AG08395 (cell line): ENCODE data around the gene TXNDC15.
"Not testable (repeated sequence)": the region's sequence is repeated elsewhere in the genome, so short reads cannot be mapped to it uniquely, and the experiment has no call there.

Experiments
- DNase-seq: peaks from one replicate; pipeline ENCODE4 v3.0.0; 2012; ENCODE audit warnings: mixed read lengths, low spot score

Gene TXNDC15

DNA sequence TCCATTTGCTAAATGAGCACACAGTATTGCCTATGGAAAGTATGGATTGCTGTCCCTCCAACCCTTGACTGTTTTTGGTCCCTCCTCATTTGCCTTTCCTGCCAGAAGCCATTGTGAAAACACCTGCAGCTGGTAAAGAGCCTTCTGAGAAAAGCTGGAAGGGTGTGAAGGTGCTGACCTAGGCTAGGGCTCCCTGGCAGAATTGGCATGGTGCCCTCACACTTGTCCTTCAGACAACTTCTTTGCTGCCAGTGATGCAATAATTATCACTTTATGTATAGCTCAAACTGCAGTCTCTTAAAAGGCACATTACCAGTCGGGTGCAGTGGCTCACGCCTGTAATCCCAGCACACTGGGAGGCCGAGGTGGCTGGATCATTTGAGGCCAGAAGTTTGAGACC lies 4.2 kb downstream of the TXNDC15 start:
- DNase-seq = no peak

DNA sequence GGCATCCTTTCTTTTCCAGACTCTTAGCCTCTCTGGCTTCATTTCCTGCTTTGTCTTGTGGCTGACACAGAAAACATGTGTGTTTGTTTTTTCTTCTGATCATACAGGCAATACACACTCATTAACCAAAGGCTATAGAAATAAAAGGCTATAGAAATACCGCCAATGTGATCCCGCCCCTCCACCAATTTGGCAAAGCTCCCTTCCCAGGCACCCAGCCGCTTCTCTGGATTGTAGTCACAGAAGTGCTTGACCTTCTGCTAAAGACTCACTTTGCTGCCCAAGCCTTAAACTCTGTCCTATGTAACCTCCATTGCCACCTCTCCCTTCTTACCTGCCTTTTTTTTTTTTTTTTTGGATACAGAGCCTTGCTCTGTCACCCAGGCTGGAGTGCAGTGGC lies 5.3 kb downstream of the TXNDC15 start:
- DNase-seq = no peak

DNA sequence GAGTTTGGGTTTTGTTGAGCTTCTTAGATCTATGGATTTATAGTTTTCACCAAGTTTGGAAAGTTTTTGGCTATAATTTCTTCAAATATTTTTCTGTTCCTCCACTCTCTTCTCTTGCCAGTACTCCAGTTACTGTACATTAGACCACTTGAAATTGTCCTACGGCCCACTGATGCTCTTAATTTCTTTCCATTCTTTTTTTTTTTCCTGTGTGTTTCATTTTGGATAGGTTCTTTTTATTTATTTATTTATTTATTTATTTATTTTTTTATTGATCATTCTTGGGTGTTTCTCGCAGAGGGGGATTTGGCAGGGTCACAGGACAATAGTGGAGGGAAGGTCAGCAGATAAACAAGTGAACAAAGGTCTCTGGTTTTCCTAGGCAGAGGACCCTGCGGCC lies 6.8 kb downstream of the TXNDC15 start:
- not testable (repeated sequence) for DNase-seq

DNA sequence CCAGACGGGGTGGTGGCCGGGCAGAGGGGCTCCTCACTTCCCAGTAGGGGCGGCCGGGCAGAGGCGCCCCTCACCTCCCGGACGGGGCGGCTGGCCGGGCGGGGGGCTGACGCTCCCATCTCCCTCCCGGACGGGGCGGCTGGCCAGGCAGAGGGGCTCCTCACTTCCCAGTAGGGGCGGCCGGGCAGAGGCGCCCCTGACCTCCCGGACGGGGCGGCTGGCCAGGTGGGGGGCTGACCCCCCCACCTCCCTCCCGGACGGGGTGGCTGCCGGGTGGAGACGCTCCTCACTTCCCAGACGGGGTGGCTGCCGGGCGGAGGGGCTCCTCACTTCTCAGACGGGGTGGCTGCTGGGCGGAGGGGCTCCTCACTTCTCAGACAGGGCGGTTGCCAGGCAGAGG lies 7.5 kb downstream of the TXNDC15 start:
- DNase-seq = not testable (repeated sequence)

DNA sequence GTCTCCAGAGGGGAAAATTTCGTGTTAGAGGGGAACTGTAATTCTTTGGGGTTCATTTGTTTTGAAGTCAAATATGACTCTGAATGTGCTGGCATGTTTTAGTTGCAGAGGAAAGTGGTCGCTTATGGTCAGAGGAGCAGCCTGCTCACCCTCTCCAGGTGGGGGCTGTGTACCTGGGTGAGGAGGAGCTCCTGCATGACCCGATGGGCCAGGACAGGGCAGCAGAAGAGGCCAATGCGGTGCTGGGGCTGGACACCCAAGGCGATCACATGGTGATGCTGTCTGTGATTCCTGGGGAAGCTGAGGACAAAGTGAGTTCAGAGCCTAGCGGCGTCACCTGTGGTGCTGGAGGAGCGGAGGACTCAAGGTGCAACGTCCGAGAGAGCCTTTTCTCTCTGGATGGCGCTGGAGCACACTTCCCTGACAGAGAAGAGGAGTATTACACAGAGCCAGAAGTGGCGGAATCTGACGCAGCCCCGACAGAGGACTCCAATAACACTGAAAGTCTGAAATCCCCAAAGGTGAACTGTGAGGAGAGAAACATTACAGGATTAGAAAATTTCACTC lies 13.5 kb downstream of the TXNDC15 start:
- no peak for DNase-seq

DNA sequence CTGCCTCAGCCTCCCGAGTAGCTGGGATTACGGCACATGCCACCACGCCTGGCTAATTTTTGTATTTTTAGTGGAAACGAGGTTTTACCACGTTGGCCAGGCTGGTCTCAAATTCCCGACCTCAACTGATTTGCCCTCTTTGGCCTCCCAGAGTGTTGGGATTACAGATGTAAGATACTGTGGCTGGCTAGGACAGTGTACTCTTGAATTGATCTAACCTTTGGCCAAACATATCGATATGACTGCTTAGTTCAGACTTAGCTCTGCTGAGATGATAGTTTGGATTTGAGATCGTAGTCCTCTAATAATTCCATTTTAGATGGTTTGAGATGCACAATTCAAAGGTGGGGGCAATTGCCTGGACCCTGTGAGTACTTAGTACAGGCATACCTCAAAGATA lies 15.2 kb downstream of the TXNDC15 start:
- DNase-seq = no peak

DNA sequence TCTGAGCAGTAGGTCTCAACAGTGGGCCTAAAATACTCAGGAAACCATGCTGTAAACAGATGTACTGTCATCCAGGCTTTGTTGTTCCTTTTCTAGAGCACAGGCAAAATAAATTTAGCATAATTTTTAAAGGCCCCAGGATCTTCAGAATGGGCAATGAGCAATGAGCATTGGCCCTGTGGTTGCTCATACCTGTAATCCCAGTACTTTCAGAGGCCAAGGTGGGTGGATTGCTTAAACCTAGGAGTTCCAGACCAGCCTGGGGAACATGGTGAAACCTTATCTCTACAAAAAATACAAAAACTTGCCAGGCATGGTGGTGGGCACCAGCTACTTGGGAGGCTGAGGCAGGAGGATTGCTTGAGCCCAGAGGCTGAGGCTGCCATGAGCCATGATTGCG lies 17.3 kb downstream of the TXNDC15 start:
- no peak for DNase-seq

DNA sequence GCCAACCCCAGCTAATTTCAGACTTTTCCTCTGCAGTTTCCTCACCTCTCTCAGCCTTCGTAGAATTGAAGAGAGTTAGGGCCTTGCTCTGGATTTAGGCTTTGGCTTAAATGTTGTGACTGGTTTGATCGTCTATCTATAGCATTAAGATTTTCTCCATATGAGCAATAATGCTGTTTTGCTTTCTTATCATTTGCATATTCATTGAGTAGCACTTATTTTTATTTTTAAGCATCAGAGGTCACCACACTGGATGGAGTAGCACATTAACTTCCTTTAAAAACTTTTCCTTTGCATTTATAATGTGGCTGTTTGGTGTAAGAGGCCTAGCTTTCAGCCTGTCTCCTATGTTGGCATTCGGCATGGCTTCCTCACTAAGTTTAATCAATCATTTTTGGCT lies 18.1 kb downstream of the TXNDC15 start:
- DNase-seq = no peak

DNA sequence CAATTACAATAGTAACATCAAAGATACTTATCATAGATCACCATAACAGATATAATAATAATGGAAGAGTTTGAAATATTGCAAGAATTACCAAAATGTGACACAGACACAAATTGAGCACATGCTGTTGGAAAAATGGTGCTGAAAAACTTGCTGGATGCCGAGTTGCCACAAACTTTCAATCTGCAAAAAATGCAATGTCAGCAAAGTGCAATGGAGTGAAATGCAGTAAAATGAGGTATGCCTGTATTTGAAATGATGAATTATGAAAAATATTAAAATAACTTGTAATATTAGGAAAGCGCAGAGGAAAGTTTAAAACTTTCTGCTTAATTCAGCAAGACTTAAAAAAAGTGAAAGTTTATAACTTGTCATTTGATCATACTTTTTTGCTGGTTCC lies 18.8 kb downstream of the TXNDC15 start:
- no peak for DNase-seq

DNA sequence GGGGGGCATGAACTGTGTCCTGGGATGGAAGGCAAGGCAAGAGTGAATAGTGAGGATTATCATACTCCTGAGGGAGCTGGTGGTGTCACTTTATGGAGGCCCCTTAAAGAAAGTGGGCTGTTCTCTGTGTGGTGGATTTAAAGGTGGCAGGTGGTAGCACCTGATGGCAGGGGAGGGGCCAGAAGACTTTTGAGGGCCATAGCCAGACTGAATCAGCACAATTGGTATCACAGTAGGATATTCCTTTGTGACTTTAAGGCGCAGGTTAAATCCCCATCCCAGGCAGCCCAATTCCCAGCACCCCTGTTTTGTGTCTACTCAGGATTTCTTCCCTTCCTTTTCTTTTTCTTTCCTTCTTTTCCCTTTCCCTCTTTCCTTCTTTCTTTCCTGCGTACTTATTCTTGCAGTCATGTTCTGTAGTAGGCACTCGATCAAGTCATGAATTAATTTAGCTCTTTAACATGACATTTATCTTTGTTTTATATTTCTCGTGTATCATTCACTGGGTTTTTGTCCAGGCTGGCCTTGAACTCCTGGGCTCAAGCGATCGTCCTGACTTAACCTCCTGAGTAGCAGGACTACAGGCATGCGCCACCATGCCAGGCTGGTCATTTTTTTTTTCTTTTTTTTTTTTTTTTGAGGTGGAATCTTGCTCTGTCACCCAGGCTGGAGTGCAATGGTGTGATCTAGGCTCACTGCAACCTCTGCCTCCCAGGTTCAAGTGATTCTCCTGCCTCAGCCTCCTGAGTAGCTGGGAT lies 19.8 kb downstream of the TXNDC15 start:
- DNase-seq = no peak

DNA sequence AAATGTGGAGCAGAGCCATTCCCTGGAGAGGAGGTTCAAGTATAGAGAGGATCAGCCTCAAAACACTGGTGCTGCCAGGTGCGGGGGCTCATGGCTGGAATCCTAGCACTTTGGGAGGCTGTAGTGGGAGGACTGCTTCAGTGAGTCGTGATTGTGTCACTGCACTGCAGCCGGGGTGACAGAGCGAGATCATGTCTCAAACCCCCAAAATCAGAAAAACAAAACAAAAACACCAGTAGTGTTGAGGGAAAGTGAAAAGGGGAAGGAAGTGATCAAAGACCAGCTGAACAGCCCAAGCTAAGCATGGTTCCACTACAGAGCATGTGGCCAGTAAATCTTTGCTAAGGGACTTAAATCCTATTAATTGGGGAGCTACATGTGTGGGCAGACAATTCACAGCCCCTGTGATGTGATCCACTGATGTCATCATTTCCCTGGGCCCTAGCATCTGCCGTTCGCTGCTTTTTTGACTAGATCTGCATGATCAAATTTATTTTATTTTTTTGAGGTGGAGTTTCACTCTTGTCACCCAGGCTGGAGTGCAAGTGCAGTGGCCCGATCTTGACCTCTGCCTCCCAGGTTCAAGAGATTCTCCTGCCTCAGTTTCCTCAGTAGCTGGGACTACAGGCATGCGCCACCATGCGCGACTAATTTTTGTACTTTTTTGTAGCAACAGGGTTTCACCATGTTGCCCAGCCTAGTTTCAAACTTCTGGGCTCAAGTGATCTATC lies 28.1 kb downstream of the TXNDC15 start:
- DNase-seq = no peak

DNA sequence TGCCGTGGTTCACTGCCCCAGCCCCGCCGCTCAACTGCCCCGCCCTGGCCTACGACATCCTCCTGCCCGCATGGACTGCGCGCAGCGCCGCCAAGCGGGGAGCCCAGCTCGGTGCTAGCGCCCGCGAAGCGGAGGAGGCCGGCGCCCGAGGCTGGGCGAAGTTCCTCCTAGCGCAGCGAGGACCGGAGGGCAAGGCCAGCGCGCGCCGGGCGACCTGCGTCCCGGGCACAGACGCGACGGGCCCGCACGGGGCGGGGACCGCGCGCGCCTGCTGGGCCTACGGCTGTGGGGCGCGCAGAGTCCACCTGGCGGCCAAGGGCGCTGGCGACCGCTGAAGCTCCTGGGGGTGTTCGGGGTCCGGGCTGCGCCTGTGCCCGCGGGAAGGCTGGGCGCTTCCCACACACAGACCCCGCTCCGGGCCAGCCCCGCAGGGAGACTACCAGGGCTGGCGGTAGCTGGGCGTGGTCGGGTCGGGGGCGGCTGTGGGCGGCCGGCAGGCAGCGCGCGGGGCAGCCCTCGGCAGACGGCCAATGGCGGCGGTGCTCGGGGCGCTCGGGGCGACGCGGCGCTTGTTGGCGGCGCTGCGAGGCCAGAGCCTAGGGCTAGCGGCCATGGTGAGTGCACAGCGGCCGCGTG lies 30.6 kb downstream of the TXNDC15 start, which contains the start of gene PCBD2:
Gene PCBD2 (plus strand): TSS at position 522 of the 636 bp plus-strand sequence. CDS start 9 bp downstream, at position 531.
- peak; percentile 93 for DNase-seq

DNA sequence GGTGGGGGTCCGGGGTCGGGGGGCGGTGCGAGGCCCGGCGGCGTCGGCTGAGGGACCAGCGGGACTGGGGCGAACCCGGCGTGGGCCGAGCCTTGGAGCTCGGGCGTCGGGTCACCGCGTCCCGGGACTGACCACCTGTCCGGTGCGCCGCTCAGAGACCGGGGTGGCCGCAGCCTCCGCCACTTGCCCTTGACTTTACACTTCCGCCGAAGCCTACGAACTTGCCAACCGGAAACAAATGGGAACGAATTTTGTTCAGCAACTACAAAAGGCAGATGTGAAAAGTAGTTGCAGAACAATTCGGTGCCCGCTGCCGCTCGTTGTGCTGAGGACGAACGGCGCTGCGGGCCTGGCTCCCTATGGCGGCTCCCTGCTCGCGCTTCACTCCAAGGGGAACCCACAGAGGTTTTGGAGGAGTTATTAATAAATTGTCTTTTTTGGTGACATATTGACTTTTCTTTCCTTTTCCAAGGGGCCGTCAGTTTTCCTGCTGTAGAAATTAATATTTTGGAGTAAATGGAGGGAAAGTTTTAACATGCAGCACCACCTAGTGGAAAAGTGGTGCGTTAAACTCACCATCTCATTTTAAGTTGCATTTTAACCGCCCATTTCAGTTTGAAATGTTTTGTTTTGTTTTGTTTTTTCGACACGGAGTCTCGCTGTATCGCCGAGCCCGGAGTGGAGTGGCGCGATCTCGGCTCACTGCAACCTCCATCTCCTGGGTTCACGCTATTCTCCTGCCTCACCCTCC lies 31.2 kb downstream of the TXNDC15 start:
- peak; percentile 51 for DNase-seq

DNA sequence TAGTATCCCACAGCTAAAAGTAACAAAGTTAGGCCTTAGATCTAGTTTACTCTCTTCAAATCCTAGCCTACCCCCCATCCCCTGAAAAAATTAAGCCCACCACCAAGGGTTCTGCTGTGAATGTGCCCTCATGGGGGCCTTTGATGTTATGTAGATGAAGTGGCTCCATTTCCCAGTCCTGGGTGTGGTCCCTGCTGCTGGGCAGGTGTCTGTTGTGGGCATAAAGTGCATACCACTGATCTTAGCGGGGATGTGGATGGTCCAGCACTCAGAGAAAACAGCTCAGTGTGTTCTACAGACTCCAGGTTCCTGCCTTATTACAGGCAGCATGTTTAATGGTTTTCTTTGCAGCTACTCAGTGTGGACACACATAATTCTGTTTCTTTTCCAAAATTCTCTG lies 32.6 kb downstream of the TXNDC15 start:
- no peak for DNase-seq

DNA sequence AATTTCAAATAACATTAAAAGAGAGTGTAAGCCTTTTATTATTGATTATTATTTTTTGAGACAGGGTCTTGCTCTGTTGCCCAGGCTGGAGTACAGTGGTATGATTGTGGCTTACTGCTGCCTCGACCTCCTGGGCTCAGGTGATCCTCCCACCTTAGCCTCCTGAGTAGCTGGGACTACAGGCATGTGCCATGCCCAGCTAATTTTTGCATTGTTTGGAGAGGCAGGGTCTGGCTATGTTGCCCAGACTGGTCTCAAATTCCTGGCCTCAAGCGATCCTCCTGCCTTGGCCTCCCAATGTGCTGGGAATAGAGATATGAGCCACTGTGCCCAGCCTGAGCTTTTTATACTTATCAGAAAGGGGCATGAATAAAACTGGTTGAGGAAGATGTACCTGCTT lies 36.6 kb downstream of the TXNDC15 start:
- not testable (repeated sequence) for DNase-seq

DNA sequence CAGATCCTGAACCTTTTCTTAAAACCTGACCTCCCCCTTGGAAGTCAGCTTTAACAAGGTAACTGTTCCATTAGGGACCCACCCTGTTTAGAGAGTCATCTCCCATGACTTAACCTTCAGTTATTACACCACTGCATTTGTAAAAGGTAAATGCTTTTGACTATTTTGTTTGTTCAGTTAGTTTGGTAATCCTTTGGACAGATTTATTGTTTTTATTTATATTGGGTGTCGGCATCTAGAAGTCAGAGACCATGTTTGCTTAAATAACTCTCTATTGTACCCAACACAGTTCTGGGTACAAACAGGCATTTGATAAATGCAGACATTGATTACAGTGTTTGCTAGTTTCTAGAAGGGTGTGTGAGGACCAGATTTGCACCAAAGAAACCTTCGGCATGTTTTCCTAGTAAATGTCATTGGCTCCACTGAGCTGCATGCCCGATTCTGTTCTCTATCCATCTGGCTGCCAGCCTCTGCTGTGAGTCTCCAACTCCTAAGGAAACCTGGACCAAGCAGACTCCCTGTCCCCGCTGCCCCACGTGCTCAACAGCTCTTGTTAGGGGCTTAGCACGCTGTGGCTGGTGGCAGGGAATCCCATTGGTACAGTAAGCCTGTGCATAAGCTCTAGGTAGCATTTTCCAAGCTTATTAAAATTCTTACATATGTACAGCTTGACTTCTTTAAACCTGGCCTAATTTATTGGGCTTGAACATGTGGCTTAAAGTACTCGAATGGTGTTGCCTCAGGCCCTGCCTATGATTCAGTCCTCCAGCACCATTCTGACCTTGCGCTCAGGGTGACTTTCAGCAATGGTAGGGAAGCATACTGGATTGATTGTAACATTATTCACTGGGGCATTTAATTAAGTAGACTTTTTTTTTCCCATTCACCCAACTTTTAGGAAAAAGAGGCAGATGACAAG lies 37.4 kb downstream of the TXNDC15 start:
- no peak for DNase-seq

DNA sequence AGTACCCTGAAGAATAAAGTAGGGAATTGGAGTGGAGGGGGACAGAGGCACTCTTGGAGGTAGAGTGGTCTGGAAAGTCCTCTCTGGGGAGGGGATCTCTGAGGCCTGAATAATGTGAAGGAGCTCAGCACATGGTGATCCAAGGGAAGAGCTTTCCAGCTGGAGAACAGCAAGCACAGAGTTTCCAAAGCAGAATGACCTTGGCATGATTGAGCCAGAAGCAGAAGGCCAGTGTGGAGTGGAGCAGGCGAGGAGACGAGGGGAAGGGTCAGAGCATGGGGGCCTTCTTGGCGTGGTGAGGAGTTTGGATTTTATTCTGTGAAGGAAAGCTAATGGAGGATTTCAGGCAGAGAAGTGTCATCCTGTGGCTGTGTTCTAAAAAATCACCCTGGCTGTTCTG lies 39.1 kb downstream of the TXNDC15 start:
- DNase-seq = no peak

DNA sequence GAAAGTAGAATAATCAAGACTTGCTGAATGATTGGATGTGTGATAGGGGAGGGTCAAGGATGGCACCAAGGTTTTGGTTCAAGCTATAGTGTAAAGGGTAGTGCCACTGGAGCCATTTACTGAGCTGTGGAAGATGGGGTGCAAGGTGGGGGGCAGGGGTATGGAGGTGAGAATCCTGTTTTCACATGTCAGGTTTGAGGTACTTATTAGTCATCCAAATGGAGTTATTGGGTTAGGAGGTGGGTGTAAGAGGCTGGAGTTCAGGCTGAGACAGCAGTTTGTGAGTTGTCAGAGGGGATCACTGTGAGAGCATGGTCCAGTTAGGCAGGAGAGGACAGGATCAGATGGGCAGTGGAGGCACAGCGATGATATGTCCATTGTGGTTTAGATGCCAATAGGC lies 39.6 kb downstream of the TXNDC15 start:
- no peak for DNase-seq

DNA sequence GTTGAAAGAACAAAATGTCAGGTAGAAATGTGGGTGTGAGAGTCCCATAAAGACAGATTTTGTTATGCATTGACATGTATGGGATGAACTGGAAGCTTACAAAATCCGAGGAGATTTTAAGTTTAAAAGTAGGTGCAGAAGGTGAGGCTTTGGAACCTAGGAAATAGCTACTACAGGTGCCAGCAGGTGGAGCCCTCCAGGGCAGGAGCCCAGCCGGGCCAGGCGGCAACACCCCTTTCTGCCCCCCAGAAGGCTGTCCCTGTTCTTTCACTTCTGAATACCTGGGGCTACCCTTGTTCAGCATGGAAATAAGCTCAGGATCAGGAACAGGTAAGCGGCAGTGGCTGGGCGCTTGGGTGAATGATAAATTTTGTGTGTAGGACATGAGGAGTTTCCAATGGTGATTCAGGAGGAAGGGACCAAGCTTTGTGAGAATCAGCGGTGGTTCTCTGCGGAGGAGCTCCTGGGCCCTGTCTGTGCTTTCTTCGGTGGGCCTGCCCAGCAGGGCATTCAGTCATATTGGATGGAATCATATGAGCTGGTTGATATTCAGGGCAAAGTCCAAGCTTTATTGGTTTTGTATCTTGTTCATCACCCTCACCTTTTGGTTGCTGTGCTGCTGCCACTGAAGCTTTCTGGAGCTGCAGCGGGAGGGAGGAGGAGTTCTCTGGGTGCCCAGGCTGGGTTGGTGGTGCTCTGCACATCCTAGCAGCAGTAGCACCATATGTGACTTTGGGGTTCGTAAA lies 43.1 kb downstream of the TXNDC15 start:
- DNase-seq = no peak

DNA sequence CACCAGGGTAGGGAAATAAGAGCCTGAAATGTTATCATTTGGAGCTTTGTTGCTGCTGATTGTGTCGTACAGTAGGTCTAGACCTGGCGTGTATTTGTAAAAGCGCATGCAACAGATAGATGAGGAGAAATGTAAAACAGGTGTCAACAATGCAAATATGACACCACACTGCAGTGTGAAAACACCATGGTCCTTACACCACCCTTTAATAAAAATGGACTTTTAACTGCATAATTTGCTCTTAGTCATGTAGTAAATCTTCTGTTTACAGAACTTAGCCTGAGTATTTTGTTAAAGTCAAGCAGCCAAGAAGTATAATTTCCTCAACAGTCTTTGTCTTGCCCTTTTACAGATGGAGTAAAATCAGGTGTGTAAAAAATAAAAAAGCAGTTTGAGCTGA lies 44.7 kb downstream of the TXNDC15 start:
- DNase-seq = no peak
